Progenitor cell of endocrine pancreas (in vitro differentiated cells): Measurements from ENCODE around the gene NUDT7. TPM values are rescaled to one million over a fixed set of nuclear protein-coding genes. Genes with fewer than 3 reads are reported as not detected.

Source experiments
- DNase-seq: peaks from one replicate; pipeline ENCODE4 v3.0.0; 2021; ENCODE audit warnings: low spot score; ENCODE audit not compliant: unreplicated experiment
- H3K27ac Mint-ChIP-seq: 2 replicates; pipeline ENCODE4 v1.8.0; 2021; ENCODE audit warnings: mild to moderate bottlenecking, moderate library complexity, mixed read lengths
- H3K27me3 Mint-ChIP-seq: 2 replicates; pipeline ENCODE4 v1.8.0; 2021; ENCODE audit warnings: mixed read lengths
- H3K36me3 Mint-ChIP-seq: 2 replicates; pipeline ENCODE4 v1.8.0; 2022; ENCODE audit warnings: mixed read lengths; ENCODE audit not compliant: insufficient read depth
- H3K4me1 Mint-ChIP-seq: 2 replicates; pipeline ENCODE4 v1.8.0; 2021; ENCODE audit warnings: low read depth, mixed read lengths
- H3K4me3 Mint-ChIP-seq: 2 replicates; pipeline ENCODE4 v1.8.0; 2021; ENCODE audit warnings: low read depth, mild to moderate bottlenecking, moderate library complexity, mixed read lengths
- H3K9me3 Mint-ChIP-seq: 2 replicates; pipeline ENCODE4 v1.8.0; 2021; ENCODE audit warnings: low read depth, mixed read lengths
- total RNA-seq: library from RNA; stranded (reverse); gene quantifications from 2 replicates; pipeline ENCODE4 v1.2.1, GENCODE V29; 2021
- TF ChIP-seq, protein P1 (sequence below): fragments of 200-600 bp; sonication (generic); IDR thresholded peaks from one replicate; pipeline ENCODE4 v1.5.0; 2021; ENCODE audit warnings: antibody characterized with exemption, mild to moderate bottlenecking; ENCODE audit not compliant: unreplicated experiment

NUDT7 gene
- total RNA-seq, 1 donor from 2014 or later: 4.2 TPM

DNA sequence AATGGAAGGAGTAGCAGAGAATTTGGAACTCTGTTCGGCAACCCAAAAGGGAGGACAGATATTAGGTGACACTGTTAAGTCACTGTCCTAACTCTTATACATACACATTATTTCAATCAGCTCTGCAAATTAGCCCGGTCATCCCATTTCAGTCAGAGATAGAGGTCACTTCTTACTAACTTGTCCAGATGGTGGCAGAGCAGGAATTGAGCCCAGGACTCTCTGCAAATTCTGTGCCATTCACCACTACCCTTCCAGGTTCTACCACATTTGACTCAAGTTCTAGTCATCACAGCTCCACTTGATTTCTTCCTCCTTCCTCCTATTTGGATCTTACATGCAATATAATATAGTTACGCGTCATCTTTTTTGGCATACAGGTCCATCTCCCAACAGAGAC is 35.9 kb upstream of the NUDT7 start:
- Mint-ChIP-seq H3K4me3 (no peak overlapping the region), H3K27ac (no peak overlapping the region), H3K9me3 (no peaks in the 10 kb centered on the region), H3K27me3 (peaks cover 6% of the 10 kb centered on the region), H3K36me3 (no peaks in the 10 kb centered on the region), H3K4me1 (no peaks in the 10 kb centered on the region)
- TF ChIP-seq, protein P1, sequence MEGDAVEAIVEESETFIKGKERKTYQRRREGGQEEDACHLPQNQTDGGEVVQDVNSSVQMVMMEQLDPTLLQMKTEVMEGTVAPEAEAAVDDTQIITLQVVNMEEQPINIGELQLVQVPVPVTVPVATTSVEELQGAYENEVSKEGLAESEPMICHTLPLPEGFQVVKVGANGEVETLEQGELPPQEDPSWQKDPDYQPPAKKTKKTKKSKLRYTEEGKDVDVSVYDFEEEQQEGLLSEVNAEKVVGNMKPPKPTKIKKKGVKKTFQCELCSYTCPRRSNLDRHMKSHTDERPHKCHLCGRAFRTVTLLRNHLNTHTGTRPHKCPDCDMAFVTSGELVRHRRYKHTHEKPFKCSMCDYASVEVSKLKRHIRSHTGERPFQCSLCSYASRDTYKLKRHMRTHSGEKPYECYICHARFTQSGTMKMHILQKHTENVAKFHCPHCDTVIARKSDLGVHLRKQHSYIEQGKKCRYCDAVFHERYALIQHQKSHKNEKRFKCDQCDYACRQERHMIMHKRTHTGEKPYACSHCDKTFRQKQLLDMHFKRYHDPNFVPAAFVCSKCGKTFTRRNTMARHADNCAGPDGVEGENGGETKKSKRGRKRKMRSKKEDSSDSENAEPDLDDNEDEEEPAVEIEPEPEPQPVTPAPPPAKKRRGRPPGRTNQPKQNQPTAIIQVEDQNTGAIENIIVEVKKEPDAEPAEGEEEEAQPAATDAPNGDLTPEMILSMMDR: no peak
- DNase-seq: no peak

GRCh38 chr16:77689971-77690370 is 32.3 kb upstream of the NUDT7 start:
- TF ChIP-seq, protein P1: no peak
- H3K27me3 Mint-ChIP-seq: peaks cover 6% of the 10 kb centered on the region
- DNase-seq: no peak
- no peaks in the 10 kb centered on the region for H3K9me3 Mint-ChIP-seq
- H3K4me3 Mint-ChIP-seq: no peak overlapping the region
- no peaks in the 10 kb centered on the region for H3K36me3 Mint-ChIP-seq
- no peak overlapping the region for H3K27ac Mint-ChIP-seq
- H3K4me1 Mint-ChIP-seq: no peaks in the 10 kb centered on the region

GRCh38 chr16:77690416-77690815 is 31.9 kb upstream of the NUDT7 start:
- Mint-ChIP-seq H3K27ac (no peak overlapping the region), H3K9me3 (no peaks in the 10 kb centered on the region), H3K27me3 (peaks cover 6% of the 10 kb centered on the region), H3K4me3 (no peak overlapping the region), H3K4me1 (no peaks in the 10 kb centered on the region), H3K36me3 (no peaks in the 10 kb centered on the region)
- TF ChIP-seq, protein P1: no peak
- DNase-seq: no peak

DNA sequence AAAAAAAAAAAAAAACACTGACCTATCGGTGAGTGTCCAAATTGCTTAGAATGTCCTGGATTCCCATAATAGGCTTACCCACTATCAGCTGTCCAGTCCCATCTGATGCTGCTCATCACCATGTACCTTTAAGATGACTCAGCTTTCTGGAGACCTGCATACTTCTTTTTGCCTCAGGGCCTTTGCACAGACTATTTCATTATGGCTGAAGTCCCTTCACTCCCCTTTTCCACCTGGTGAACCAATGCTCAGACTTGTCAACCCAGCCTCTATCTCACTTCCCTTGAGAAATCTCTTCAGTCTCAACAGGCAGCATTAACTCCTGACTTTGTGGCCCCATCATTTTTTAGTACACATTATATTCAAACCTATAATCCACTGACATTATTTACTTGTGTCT is 29.7 kb upstream of the NUDT7 start:
- Mint-ChIP-seq H3K4me3 (no peak overlapping the region), H3K36me3 (no peaks in the 10 kb centered on the region), H3K27ac (no peak overlapping the region), H3K9me3 (no peaks in the 10 kb centered on the region), H3K27me3 (no peaks in the 10 kb centered on the region), H3K4me1 (no peaks in the 10 kb centered on the region)
- TF ChIP-seq, protein P1: no peak
- no peak for DNase-seq

DNA sequence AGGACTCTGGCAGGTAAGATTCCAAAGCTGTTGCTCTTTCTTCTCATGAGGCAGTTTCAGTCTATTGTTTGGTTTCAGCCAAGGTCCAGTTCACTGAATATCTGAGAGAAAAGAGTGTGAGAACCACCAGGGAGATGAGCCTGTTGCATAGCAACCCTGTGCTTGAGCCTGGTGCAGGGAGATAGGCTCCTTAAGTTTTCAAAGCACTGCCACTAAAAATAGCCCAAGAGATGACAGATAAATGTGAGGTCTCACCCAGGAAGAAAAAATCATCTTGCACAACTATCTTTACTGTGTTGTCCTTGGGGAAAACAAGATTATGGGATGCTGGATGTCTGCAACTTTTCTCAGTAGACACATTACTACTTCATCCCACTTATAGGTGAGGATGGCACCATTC is 26.2 kb upstream of the NUDT7 start:
- no peaks in the 10 kb centered on the region for H3K4me1 Mint-ChIP-seq
- DNase-seq: no peak
- H3K27me3 Mint-ChIP-seq: no peaks in the 10 kb centered on the region
- TF ChIP-seq, protein P1: no peak
- H3K4me3 Mint-ChIP-seq: no peak overlapping the region
- no peaks in the 10 kb centered on the region for H3K36me3 Mint-ChIP-seq
- H3K9me3 Mint-ChIP-seq: no peaks in the 10 kb centered on the region
- no peak overlapping the region for H3K27ac Mint-ChIP-seq
